Activated CD8-positive, alpha-beta T cell treated with anti-CD3 and anti-CD28 coated beads, Interleukin-2, amount 10 ng/mL, durations not matched to agents 7 days and 5 days (primary cell): ENCODE data around the gene OSBPL10. TPM values are rescaled to one million over a fixed set of nuclear protein-coding genes. Genes with fewer than 3 reads are reported as not detected.

Experiments
- ATAC-seq: fragments of 150-1000 bp; cut with Tn5 transposase; one replicate; pipeline ENCODE4 v1.10.0; 2021; ENCODE audit warnings: moderate library complexity
- CTCF ChIA-PET: fragments of 350-600 bp; sonication (Branson Sonifier 250); formaldehyde crosslinking; loops from one replicate; lab custom pipeline; 2021; ENCODE audit warnings: antibody characterized with exemption; lab: Charles Lee
- POLR2A ChIA-PET: fragments of 350-600 bp; sonication (Branson Sonifier 250); formaldehyde crosslinking; loops from one replicate; lab custom pipeline; 2021; ENCODE audit warnings: antibody characterized with exemption; lab: Charles Lee
- DNase-seq: peaks from one replicate; pipeline ENCODE4 v3.0.0-alpha.2; 2020
- H3K27ac Mint-ChIP-seq: one replicate; pipeline ENCODE4 v1.8.0; 2021; ENCODE audit warnings: mild to moderate bottlenecking, mixed read lengths
- H3K27me3 Mint-ChIP-seq: one replicate; pipeline ENCODE4 v1.8.0; 2021; ENCODE audit warnings: low read depth, mixed read lengths
- H3K36me3 Mint-ChIP-seq: one replicate; pipeline ENCODE4 v1.8.0; 2021; ENCODE audit warnings: low read depth, mixed read lengths
- H3K4me1 Mint-ChIP-seq: one replicate; pipeline ENCODE4 v1.8.0; 2021; ENCODE audit warnings: low read depth, mixed read lengths
- H3K4me3 Mint-ChIP-seq: one replicate; pipeline ENCODE4 v1.8.0; 2021; ENCODE audit warnings: mild to moderate bottlenecking, mixed read lengths
- H3K9me3 Mint-ChIP-seq: one replicate; pipeline ENCODE4 v1.8.0; 2022; ENCODE audit warnings: mixed read lengths; ENCODE audit not compliant: insufficient read depth
- total RNA-seq, 2 experiments: library from RNA; stranded (reverse); gene quantifications; one replicate each; pipeline ENCODE4 v1.2.3, GENCODE V29; 2021

OSBPL10 gene
- total RNA-seq, 2 experiments from 2014 or later = 0.05 to 0.53 TPM

DNA sequence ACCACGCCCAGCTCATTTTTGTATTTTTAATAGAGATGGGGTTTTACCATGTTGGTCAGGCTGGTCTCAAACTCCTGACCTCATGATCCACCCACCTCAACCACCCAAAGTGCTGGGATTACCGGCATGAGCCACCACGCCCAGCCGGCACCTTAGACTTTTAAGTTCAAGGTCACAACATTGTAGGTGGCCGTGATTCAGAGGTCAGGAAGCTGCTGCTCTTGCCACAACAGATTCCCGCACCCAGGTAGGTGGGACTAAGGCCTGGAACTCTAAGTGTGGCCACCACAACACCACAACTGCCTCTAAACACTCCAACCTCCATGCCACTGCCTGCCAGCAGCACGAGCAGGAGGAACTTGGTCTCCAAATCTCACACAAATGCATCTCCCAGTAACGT, 251.5 kb downstream of the OSBPL10 start:
- ChIA-PET POLR2A (no interaction called here), CTCF (no interaction called here)
- ATAC-seq (no peak), DNase-seq (no peak)
- Mint-ChIP-seq H3K9me3 (no peaks in the 10 kb centered on the region), H3K4me1 (no peaks in the 10 kb centered on the region), H3K4me3 (no peak overlapping the region), H3K27ac (no peak overlapping the region), H3K27me3 (peaks cover 11% of the 10 kb centered on the region), H3K36me3 (no peaks in the 10 kb centered on the region)

DNA sequence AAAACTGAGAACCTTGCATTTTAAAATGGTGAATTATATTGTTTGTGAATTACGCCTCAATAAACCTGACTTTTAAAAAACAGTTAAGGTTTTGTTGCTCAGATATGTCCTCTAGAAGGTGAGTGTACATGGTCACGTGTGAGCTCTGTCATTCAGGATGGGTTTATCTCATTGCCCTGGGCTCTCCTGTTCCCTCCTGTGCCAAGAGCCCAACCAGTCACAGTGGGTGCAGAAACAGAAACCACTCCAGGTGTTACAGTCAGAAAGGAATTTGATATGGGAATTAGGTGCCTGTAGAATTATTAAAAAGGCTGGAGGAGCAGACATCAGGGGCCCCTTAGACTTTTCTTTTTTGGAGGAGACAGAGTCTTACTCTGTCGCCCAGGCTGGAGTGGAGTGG, 252.0 kb downstream of the OSBPL10 start:
- CTCF ChIA-PET = no interaction called here
- ATAC-seq (no peak), DNase-seq (no peak)
- no peaks in the 10 kb centered on the region for H3K9me3 Mint-ChIP-seq
- no peaks in the 10 kb centered on the region for H3K4me1 Mint-ChIP-seq
- POLR2A ChIA-PET = no interaction called here
- no peak overlapping the region for H3K4me3 Mint-ChIP-seq
- H3K27me3 Mint-ChIP-seq = peaks cover 11% of the 10 kb centered on the region
- H3K27ac Mint-ChIP-seq = no peak overlapping the region
- no peaks in the 10 kb centered on the region for H3K36me3 Mint-ChIP-seq

DNA sequence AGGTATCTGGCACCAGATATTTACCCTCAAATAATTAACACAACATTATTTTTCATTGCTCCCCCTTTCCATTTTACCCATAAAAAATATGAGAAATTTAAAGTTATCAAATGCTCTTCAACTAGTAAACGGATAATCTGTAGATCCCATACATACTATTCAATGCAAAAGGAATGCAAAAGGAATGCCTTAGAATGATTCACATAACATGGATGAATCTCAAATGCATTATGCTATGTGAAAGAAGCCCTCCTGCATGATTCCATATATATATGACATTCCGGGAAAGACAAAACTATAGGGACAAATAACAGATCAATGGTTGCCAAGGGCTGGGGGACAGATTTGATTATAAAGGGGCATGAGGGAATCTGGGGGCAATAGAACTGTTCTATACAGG, 252.7 kb downstream of the OSBPL10 start:
- CTCF ChIA-PET = no interaction called here
- peaks cover 11% of the 10 kb centered on the region for H3K27me3 Mint-ChIP-seq
- H3K27ac Mint-ChIP-seq = no peak overlapping the region
- no peak for DNase-seq
- no peak overlapping the region for H3K4me3 Mint-ChIP-seq
- H3K4me1 Mint-ChIP-seq = no peaks in the 10 kb centered on the region
- POLR2A ChIA-PET = no interaction called here
- H3K9me3 Mint-ChIP-seq = no peaks in the 10 kb centered on the region
- no peaks in the 10 kb centered on the region for H3K36me3 Mint-ChIP-seq
- no peak for ATAC-seq

DNA sequence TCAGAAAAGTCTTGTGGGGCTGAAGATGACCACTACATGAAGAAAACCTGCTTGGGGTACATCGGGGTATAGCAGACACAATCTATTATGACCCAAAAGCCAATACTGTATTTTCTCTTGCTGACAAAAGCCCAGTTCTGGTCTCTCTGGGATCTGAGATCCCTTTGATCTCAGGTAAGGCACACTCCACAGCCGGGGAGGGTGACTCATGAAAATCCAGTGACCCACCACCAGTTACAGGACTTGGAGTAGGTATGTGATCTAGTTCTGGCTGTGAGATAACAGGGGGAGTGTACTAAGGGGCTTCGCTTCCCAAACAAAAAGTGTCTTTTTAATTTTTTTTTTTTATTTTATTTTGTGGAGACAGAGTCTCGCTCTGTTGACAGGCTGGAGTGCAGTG, 255.1 kb downstream of the OSBPL10 start:
- H3K27me3 Mint-ChIP-seq = peaks cover 14% of the 10 kb centered on the region
- no peaks in the 10 kb centered on the region for H3K9me3 Mint-ChIP-seq
- H3K27ac Mint-ChIP-seq = no peak overlapping the region
- H3K36me3 Mint-ChIP-seq = no peaks in the 10 kb centered on the region
- ChIA-PET CTCF (no interaction called here), POLR2A (no interaction called here)
- no peak overlapping the region for H3K4me3 Mint-ChIP-seq
- no peak for DNase-seq
- ATAC-seq = no peak
- no peaks in the 10 kb centered on the region for H3K4me1 Mint-ChIP-seq

DNA sequence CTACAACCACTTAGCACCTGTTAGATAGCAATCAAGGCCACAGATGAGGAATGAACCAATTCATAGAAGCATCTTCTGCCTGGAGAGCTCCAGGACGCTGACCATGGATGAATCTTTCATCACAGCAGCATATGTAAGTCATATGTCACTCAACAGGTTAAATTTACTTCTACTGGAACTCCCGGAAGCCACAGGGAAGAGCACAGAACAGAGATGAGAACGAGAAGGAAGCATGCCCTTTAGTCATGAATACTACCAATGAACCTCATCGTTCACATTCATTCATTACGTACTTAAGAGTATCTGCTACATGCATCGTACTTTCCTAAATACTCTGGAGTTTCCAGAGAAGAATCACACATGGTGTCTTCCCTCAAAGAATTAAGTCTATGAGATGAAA, 255.5 kb downstream of the OSBPL10 start:
- Mint-ChIP-seq H3K36me3 (no peaks in the 10 kb centered on the region), H3K27ac (no peak overlapping the region), H3K27me3 (peaks cover 14% of the 10 kb centered on the region), H3K9me3 (no peaks in the 10 kb centered on the region), H3K4me3 (no peak overlapping the region), H3K4me1 (no peaks in the 10 kb centered on the region)
- POLR2A ChIA-PET = no interaction called here
- CTCF ChIA-PET = interaction anchor here (1.2 to 1.5 kb wide), 3 partner anchors 10 to 293 kb away, joined by 4 to 6 read pairs (median 5); no protein-coding TSS in a partner anchor
- ATAC-seq (no peak), DNase-seq (no peak)

DNA sequence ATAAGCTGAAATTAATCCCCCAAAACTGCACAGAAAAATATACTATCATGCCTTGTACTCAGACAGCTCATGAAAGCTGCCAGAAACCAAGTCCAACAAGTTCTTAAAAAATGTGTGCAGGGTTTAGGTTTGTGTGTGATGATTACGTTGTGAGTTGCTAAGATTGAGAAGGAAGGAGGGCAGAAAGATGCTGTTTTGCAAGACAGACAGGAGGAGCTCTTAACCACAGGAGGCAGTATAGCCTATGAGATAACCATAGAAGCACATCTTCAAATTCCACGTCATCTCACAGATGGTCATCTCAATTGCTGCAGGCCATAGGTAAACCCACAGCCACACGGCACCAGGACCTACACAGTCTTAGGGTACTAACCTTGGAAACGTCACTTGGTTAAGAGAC, 256.4 kb downstream of the OSBPL10 start:
- ChIA-PET CTCF (interaction anchor here (1.2 to 1.5 kb wide), 3 partner anchors 11 to 294 kb away, joined by 4 to 6 read pairs (median 5); no protein-coding TSS in a partner anchor), POLR2A (no interaction called here)
- Mint-ChIP-seq H3K27ac (no peak overlapping the region), H3K36me3 (no peaks in the 10 kb centered on the region), H3K27me3 (peaks cover 14% of the 10 kb centered on the region), H3K4me3 (no peak overlapping the region), H3K4me1 (no peaks in the 10 kb centered on the region), H3K9me3 (no peaks in the 10 kb centered on the region)
- ATAC-seq (no peak), DNase-seq (no peak)

DNA sequence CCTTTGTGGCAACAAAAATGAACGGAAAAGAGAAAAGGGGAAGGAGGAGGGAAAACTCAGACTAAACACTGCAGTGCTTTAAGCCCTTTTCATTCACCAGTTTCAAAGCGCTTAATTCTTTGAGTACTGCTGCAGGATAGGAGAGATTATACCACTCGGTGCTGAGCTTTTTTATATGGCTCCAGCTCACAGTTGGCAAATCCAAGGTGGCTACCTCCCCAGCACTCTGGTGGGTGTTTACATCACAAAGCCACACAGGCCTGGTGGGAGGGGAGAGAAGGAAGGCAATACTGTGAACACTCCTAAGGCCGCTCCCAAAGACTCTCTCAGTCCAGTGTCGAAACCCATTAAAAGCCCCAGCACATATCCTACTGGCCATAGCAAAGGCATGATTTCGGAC, 256.9 kb downstream of the OSBPL10 start:
- Mint-ChIP-seq H3K27ac (no peak overlapping the region), H3K4me1 (no peaks in the 10 kb centered on the region), H3K27me3 (peaks cover 14% of the 10 kb centered on the region), H3K9me3 (no peaks in the 10 kb centered on the region), H3K4me3 (no peak overlapping the region), H3K36me3 (no peaks in the 10 kb centered on the region)
- ATAC-seq (no peak), DNase-seq (no peak)
- ChIA-PET CTCF (interaction anchor here (1.2 to 1.5 kb wide), 3 partner anchors 11 to 295 kb away, joined by 4 to 6 read pairs (median 5); no protein-coding TSS in a partner anchor), POLR2A (no interaction called here)

DNA sequence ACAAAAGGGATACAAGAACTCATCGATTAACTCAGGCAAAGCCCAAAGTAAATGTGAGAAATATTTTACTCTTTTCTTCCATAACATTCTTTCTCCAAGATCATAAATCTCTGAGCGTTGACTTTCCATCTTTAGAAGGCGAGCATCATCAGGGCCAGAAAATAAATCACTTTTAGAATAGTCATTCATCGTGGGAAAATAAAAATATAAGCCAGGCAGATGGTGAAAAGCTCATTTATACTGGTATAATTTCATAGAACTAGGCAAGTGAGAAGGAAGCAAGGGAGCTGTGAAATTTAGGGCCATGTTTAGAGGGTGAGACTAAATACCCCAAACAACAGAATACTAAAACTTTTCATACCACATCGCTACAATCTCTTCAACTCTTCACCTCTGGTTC, 257.4 kb downstream of the OSBPL10 start:
- DNase-seq (no peak), ATAC-seq (no peak)
- ChIA-PET POLR2A (no interaction called here), CTCF (no interaction called here)
- Mint-ChIP-seq H3K4me1 (no peaks in the 10 kb centered on the region), H3K27ac (no peak overlapping the region), H3K9me3 (no peaks in the 10 kb centered on the region), H3K4me3 (no peak overlapping the region), H3K27me3 (peaks cover 18% of the 10 kb centered on the region), H3K36me3 (no peaks in the 10 kb centered on the region)

DNA sequence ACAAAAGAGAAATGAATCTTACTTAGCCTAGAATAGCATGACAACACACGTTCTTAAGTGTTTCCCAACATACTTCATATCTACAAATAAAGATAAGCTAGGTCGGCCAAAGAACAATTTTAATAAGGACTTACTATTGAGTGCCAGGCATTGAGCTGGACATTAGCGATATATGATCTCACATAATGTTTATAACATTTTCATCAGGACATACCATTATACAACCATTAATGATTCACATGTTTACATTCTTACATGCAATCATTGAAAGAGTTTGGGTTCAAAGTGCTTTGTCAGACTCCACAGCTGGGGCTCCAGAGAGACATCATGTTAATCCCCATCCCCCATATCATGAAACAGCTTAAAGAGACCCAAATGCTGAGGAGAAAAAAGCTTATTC, 259.4 kb downstream of the OSBPL10 start:
- H3K36me3 Mint-ChIP-seq = no peaks in the 10 kb centered on the region
- DNase-seq = no peak
- no peak for ATAC-seq
- H3K9me3 Mint-ChIP-seq = no peaks in the 10 kb centered on the region
- ChIA-PET POLR2A (no interaction called here), CTCF (no interaction called here)
- no peaks in the 10 kb centered on the region for H3K4me1 Mint-ChIP-seq
- peaks cover 16% of the 10 kb centered on the region for H3K27me3 Mint-ChIP-seq
- no peak overlapping the region for H3K27ac Mint-ChIP-seq
- no peak overlapping the region for H3K4me3 Mint-ChIP-seq

DNA sequence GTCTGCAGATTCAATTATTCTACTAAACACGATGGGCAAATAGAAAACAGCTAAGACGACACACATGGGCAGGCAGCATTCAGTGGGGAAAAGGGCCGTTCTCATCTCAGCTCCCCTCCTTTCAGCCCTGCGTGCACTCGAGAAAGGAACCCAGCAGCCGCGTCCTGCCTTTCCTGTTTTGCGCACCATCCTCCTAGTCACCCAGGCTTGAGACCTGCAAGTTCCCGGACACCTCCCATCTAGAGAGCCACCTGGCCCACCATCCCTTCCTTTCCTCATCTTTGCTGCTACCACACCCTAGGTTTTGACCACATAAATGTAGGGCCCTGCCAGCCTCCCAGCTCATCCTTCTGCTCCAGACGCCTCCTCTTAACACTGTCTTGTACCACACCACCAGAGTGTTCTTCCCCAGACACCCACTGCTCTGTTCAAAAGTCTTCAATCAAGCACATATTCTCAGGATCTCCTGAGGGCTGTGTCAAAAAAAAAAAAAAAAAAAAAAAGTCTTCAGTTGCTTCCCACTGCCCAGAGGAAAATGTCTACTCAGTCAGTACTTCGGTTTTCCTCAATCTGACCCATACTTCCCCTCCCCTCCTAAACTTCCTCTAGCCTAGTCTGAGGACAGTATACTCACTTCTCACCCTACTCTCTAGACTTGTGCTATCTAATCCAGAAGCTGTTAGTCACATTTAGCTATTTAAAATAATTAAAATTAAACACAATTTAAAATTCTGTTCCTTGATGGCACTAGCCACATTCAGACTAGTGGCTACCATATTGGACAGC, 266.4 kb downstream of the OSBPL10 start:
- H3K36me3 Mint-ChIP-seq = no peaks in the 10 kb centered on the region
- H3K27me3 Mint-ChIP-seq = peaks cover 11% of the 10 kb centered on the region
- ChIA-PET CTCF (no interaction called here), POLR2A (no interaction called here)
- DNase-seq (no peak), ATAC-seq (no peak)
- H3K9me3 Mint-ChIP-seq = no peaks in the 10 kb centered on the region
- no peaks in the 10 kb centered on the region for H3K4me1 Mint-ChIP-seq
- no peak overlapping the region for H3K4me3 Mint-ChIP-seq
- no peak overlapping the region for H3K27ac Mint-ChIP-seq

DNA sequence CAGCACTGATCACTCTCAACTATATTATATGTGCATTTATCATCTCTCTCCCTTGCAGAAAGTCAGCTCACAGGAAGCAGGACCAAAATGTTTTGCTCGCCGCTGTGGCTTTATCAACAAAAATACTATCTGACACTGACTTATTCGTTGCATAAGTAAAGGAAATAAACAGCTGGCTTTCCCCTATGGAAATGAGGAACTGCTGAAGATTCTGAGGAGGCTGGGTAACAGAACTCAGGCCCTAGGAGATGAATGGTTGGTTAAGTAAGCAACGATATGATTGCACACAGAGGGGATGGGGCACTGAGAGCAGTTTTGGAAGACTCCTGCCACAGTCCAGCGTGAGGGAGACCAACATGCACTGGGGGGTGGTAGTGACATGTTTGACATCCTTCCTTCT, 267.2 kb downstream of the OSBPL10 start:
- no peak for DNase-seq
- ChIA-PET POLR2A (no interaction called here), CTCF (no interaction called here)
- Mint-ChIP-seq H3K27ac (no peak overlapping the region), H3K9me3 (no peaks in the 10 kb centered on the region), H3K4me1 (no peaks in the 10 kb centered on the region), H3K4me3 (no peak overlapping the region), H3K36me3 (no peaks in the 10 kb centered on the region), H3K27me3 (peaks cover 8% of the 10 kb centered on the region)
- no peak for ATAC-seq

DNA sequence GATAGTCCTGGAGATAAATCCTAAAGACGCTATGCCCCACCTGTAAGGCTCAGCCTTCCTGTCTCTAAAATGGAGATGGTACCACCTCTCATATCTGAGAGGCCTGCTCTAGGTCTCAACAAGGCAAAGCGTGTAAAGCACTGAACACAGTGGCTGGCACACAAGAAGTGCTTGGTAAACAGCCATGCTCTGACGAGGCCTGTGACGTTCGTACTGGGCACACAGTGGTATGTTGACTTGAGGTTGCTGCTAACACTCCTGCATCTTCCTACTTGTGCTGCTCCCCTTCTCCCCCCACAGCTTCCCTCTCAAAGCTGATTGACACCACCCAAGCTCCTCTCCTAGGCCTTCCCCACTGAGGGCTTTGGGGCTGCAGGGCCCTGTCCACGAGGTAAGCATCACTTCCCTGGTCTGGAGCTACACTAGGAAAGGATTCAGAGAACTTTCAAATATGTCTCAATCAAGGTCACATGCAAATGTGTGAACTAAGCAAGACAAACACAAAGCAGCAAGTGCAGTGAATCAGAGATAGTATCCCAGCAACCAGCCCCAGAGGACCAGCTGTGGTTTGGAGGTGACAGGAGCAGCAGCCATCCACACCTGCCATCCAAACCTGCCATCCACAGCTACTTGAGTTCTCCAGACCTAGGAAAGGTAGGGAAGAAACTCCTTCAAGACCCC, 270.8 kb downstream of the OSBPL10 start:
- no peaks in the 10 kb centered on the region for H3K36me3 Mint-ChIP-seq
- H3K9me3 Mint-ChIP-seq = no peaks in the 10 kb centered on the region
- DNase-seq (no peak), ATAC-seq (no peak)
- H3K27ac Mint-ChIP-seq = no peak overlapping the region
- POLR2A ChIA-PET = no interaction called here
- peaks cover 7% of the 10 kb centered on the region for H3K27me3 Mint-ChIP-seq
- no peak overlapping the region for H3K4me3 Mint-ChIP-seq
- CTCF ChIA-PET = no interaction called here
- H3K4me1 Mint-ChIP-seq = no peaks in the 10 kb centered on the region
